Uterus (tissue), 4 donors: Measurements from ENCODE around the gene SYN1. TPM values are rescaled to one million over a fixed set of nuclear protein-coding genes. Genes with fewer than 3 reads are reported as not detected.

ENCODE experiments used
- DNase-seq, 2 donors: peaks; one replicate each; pipeline ENCODE4 v3.0.0-alpha.2; 2019 to 2020
- H3K27ac ChIP-seq, 2 donors: fragments of 200-600 bp; sonication (generic); 1 replicate in 1 of 2; 2 replicates in 1 of 2; pipeline ENCODE4 v1.5.1; 2016 to 2018
- H3K27me3 ChIP-seq, 2 donors: fragments of 200-600 bp; sonication (generic); one replicate each; pipeline ENCODE4 v1.5.1; 2018 to 2019; ENCODE audit warnings: control low read depth in 1 of 2
- H3K36me3 ChIP-seq, 2 donors: fragments of 200-600 bp; sonication (generic); one replicate each; pipeline ENCODE4 v1.5.1; 2019; ENCODE audit warnings: control low read depth in 1 of 2
- H3K4me1 ChIP-seq, 2 donors: fragments of 200-600 bp; sonication (generic); one replicate each; pipeline ENCODE4 v1.5.1; 2018 to 2019; ENCODE audit warnings: control low read depth in 1 of 2
- H3K4me3 ChIP-seq, 2 donors: fragments of 200-600 bp; sonication (generic); 1 replicate in 1 of 2; 2 replicates in 1 of 2; pipeline ENCODE4 v1.5.1; 2018 to 2019; ENCODE audit warnings: mild to moderate bottlenecking in 1 of 2
- H3K9me3 ChIP-seq, 2 donors: fragments of 200-600 bp; sonication (generic); one replicate each; pipeline ENCODE4 v1.5.1; 2019; ENCODE audit warnings: control low read depth in 1 of 2
- CTCF ChIP-seq, 4 experiments: fragments of 200-600 bp in 2 of 4; fragments of 450-650 bp in 2 of 4; sonication (generic) in 2 of 4; IDR thresholded peaks; one replicate each; pipeline ENCODE4 v1.5.1; 2016 to 2019; ENCODE audit warnings: antibody characterized with exemption in 4 of 4, mild to moderate bottlenecking in 2 of 4, moderate library complexity in 1 of 4
- POLR2A ChIP-seq, 2 donors: fragments of 450-650 bp; IDR thresholded peaks; one replicate each; pipeline ENCODE4 v1.6.1; 2016; ENCODE audit warnings: antibody characterized with exemption in 2 of 2, mild to moderate bottlenecking in 1 of 2, moderate library complexity in 1 of 2
- intact Hi-C: fragments of 100-400 bp; cut with DNase I; formaldehyde crosslinking; loops from one replicate; pipeline ENCODE4 v1.15.1; 2023; ENCODE audit warnings: low total_unique reads
- total RNA-seq, 4 donors: library from RNA; depleted of rRNA in 3 of 4; stranded (reverse); fragments of >200 nt in 3 of 4; gene quantifications; one replicate each; pipeline versions ENCODE4 v1.1.0 to v1.2.4, GENCODE V29; 2014 to 2023
- donor health status: DM: yes; HTN: yes; CAD: no.

The SYN1 gene
- total RNA-seq, 4 donors from 2014 or later: 1.2 to 1.5 TPM; not detected in 2

GRCh38 chrX:47611926-47612325 lies 7.7 kb downstream of the SYN1 start:
- TF ChIP-seq CTCF (IDR thresholded peaks at IDR 0.05) (no peak), POLR2A (IDR thresholded peaks at IDR 0.05) (no peak)
- no peak overlapping the region for H3K4me3 ChIP-seq
- no peaks in the 10 kb centered on the region for H3K9me3 ChIP-seq

GRCh38 chrX:47611489-47611888 lies 8.2 kb downstream of the SYN1 start:
- no peaks in the 10 kb centered on the region for H3K4me1 ChIP-seq
- no peaks in the 10 kb centered on the region for H3K9me3 ChIP-seq
- no peak overlapping the region for H3K4me3 ChIP-seq
- TF ChIP-seq CTCF (IDR thresholded peaks at IDR 0.05): no peak
- no peak for TF ChIP-seq POLR2A (IDR thresholded peaks at IDR 0.05)
- no peaks in the 10 kb centered on the region for H3K36me3 ChIP-seq
- DNase-seq: no peak
- H3K27me3 ChIP-seq: no peaks in the 10 kb centered on the region
- H3K27ac ChIP-seq: no peak overlapping the region
- intact Hi-C loops: no loop called here

More at GRCh38 chrX:47611926-47612325, 7.7 kb downstream of the SYN1 start:
- no peak for DNase-seq
- H3K27me3 ChIP-seq: no peaks in the 10 kb centered on the region
- intact Hi-C loops: no loop called here
- no peaks in the 10 kb centered on the region for H3K4me1 ChIP-seq
- no peaks in the 10 kb centered on the region for H3K36me3 ChIP-seq
- H3K27ac ChIP-seq: no peak overlapping the region

- no peak for TF ChIP-seq POLR2A (IDR thresholded peaks at IDR 0.05)
- no peak overlapping the region for H3K4me3 ChIP-seq
- H3K9me3 ChIP-seq: no peaks in the 10 kb centered on the region
- no peak overlapping the region for H3K27ac ChIP-seq
- H3K36me3 ChIP-seq: no peaks in the 10 kb centered on the region
- intact Hi-C loops: no loop called here
- no peak for DNase-seq
- no peaks in the 10 kb centered on the region for H3K4me1 ChIP-seq
- no peaks in the 10 kb centered on the region for H3K27me3 ChIP-seq
Measured at GRCh38 chrX:47610511-47610910, 9.1 kb downstream of the SYN1 start.

GRCh38 chrX:47608130-47608810 lies 11.4 kb downstream of the SYN1 start:
- Histone ChIP-seq H3K4me1 (no peaks in the 10 kb centered on the region), H3K27me3 (no peaks in the 10 kb centered on the region), H3K27ac (no peak overlapping the region), H3K9me3 (no peaks in the 10 kb centered on the region), H3K4me3 (no peak overlapping the region), H3K36me3 (no peaks in the 10 kb centered on the region)
- intact Hi-C loops: no loop called here
- DNase-seq: no peak
- TF ChIP-seq CTCF (IDR thresholded peaks at IDR 0.05) (no peak), POLR2A (IDR thresholded peaks at IDR 0.05) (no peak)

- H3K36me3 ChIP-seq: no peaks in the 10 kb centered on the region
- H3K27ac ChIP-seq: no peak overlapping the region
- no peak for DNase-seq
- TF ChIP-seq POLR2A (IDR thresholded peaks at IDR 0.05): no peak
- no peak for TF ChIP-seq CTCF (IDR thresholded peaks at IDR 0.05)
- no peak overlapping the region for H3K4me3 ChIP-seq
- H3K9me3 ChIP-seq: no peaks in the 10 kb centered on the region
- intact Hi-C loops: no loop called here
- H3K4me1 ChIP-seq: no peaks in the 10 kb centered on the region
- no peaks in the 10 kb centered on the region for H3K27me3 ChIP-seq
Measured at GRCh38 chrX:47607091-47607490, 12.6 kb downstream of the SYN1 start.
